NOMO-1 treated with dmso at 0.1 percent for 144 hours (cell line): Measurements from ENCODE around the gene AXIN1.
"Not testable (repeated sequence)": the region's sequence is repeated elsewhere in the genome, so short reads cannot be mapped to it uniquely, and the experiment has no call there.

ENCODE experiments used
- DNase-seq: peaks from one replicate; lab custom pipeline; 2025; ENCODE audit not compliant: unreplicated experiment; lab: John Stamatoyannopoulos, UW

The AXIN1 gene

GRCh38 chr16:270381-271255 is 81.9 kb downstream of the AXIN1 start:
- no peak for DNase-seq

GRCh38 chr16:269061-269796 is 83.3 kb downstream of the AXIN1 start:
- no peak for DNase-seq

- DNase-seq = no peak
These were observed 84.1 kb downstream of the AXIN1 start for GRCh38 chr16:268141-269053.

GRCh38 chr16:267562-267961 is 85.0 kb downstream of the AXIN1 start:
- DNase-seq = not testable (repeated sequence)

- DNase-seq = no peak
These were observed 86.0 kb downstream of the AXIN1 start for GRCh38 chr16:266258-267164.

- DNase-seq = no peak
These were observed 86.8 kb downstream of the AXIN1 start for GRCh38 chr16:265711-266110.

GRCh38 chr16:265002-265529 is 87.5 kb downstream of the AXIN1 start:
- no peak for DNase-seq

GRCh38 chr16:264440-264951 is 88.0 kb downstream of the AXIN1 start:
- no peak for DNase-seq

- DNase-seq = no peak
These were observed 88.6 kb downstream of the AXIN1 start for GRCh38 chr16:263944-264343.

GRCh38 chr16:263182-263774 is 89.2 kb downstream of the AXIN1 start:
- DNase-seq = no peak

GRCh38 chr16:262121-262745 is 90.3 kb downstream of the AXIN1 start:
- no peak for DNase-seq

GRCh38 chr16:261031-261691 is 91.4 kb downstream of the AXIN1 start:
- DNase-seq = no peak

- no peak for DNase-seq
These were observed 92.2 kb downstream of the AXIN1 start for GRCh38 chr16:260326-260725.

- DNase-seq = no peak
These were observed 92.7 kb downstream of the AXIN1 start for GRCh38 chr16:259814-260253.

GRCh38 chr16:259226-259625 is 93.3 kb downstream of the AXIN1 start:
- DNase-seq = no peak

GRCh38 chr16:258091-258490 is 94.4 kb downstream of the AXIN1 start:
- not testable (repeated sequence) for DNase-seq

- no peak for DNase-seq
These were observed 97.3 kb downstream of the AXIN1 start for GRCh38 chr16:255183-255582.

GRCh38 chr16:254461-254860 is 98.1 kb downstream of the AXIN1 start:
- no peak for DNase-seq
